ENCODE data around the gene CTBS.

Gene CTBS

GRCh38 chr1:84573481-84573966 is 716 bp downstream of the CTBS start:
- H3K4me2 ChIP-seq (ENCODE audit: low read depth, low read length), result peak overlapping the region; percentile 66
- H3K9me2 ChIP-seq (replicated peaks; ENCODE audit: insufficient read depth, low read length), result no peaks in the 10 kb centered on the region
- H3F3A ChIP-seq (ENCODE audit: insufficient read depth, low read length), result peaks cover 6% of the 10 kb centered on the region
- no peaks in the 10 kb centered on the region for H3K4me1 ChIP-seq (ENCODE audit: low read length)
- H4K20me1 ChIP-seq (ENCODE audit: insufficient read depth, low read length), result no peaks in the 10 kb centered on the region
- DNase-seq, result peak; percentile 6
- H3K27me3 ChIP-seq (replicated peaks; ENCODE audit: insufficient read depth, low read length), result no peaks in the 10 kb centered on the region
- H2AFZ ChIP-seq (ENCODE audit: low read length), result peak overlapping the region; percentile 72; the same call in 1 of the 2 replicates
- TF ChIP-seq, protein P1, sequence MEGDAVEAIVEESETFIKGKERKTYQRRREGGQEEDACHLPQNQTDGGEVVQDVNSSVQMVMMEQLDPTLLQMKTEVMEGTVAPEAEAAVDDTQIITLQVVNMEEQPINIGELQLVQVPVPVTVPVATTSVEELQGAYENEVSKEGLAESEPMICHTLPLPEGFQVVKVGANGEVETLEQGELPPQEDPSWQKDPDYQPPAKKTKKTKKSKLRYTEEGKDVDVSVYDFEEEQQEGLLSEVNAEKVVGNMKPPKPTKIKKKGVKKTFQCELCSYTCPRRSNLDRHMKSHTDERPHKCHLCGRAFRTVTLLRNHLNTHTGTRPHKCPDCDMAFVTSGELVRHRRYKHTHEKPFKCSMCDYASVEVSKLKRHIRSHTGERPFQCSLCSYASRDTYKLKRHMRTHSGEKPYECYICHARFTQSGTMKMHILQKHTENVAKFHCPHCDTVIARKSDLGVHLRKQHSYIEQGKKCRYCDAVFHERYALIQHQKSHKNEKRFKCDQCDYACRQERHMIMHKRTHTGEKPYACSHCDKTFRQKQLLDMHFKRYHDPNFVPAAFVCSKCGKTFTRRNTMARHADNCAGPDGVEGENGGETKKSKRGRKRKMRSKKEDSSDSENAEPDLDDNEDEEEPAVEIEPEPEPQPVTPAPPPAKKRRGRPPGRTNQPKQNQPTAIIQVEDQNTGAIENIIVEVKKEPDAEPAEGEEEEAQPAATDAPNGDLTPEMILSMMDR (IDR thresholded peaks at IDR 0.05; ENCODE audit: low read length), result no peak
- no peak for TF ChIP-seq EZH2 (optimal IDR thresholded peaks at IDR 0.05; ENCODE audit: low read depth, low read length)
- H3K27ac ChIP-seq (ENCODE audit: low read length), result peak overlapping the region; percentile 98
- H3K36me3 ChIP-seq (replicated peaks; ENCODE audit: insufficient read depth, low read length), result no peaks in the 10 kb centered on the region
- H3K9me3 ChIP-seq (replicated peaks; ENCODE audit: insufficient read depth, low read length), result no peaks in the 10 kb centered on the region
- no peaks in the 10 kb centered on the region for H3K79me2 ChIP-seq (ENCODE audit: low read length)
- peak overlapping the region; percentile 74 for H3K4me3 ChIP-seq (ENCODE audit: low read length)
- peak overlapping the region; percentile 91 for H3K9ac ChIP-seq (ENCODE audit: low read length)

GRCh38 chr1:84571150-84571535 is 3.1 kb downstream of the CTBS start:
- Histone ChIP-seq H3K79me2 (ENCODE audit: low read length) (no peaks in the 10 kb centered on the region), H3K36me3 (replicated peaks; ENCODE audit: insufficient read depth, low read length) (no peaks in the 10 kb centered on the region), H3K9ac (ENCODE audit: low read length) (no peak overlapping the region), H3K4me3 (ENCODE audit: low read length) (no peak overlapping the region), H2AFZ (ENCODE audit: low read length) (no peak overlapping the region), H3K4me2 (ENCODE audit: low read depth, low read length) (no peak overlapping the region), H3F3A (ENCODE audit: insufficient read depth, low read length) (peaks cover 6% of the 10 kb centered on the region), H3K27me3 (replicated peaks; ENCODE audit: insufficient read depth, low read length) (no peaks in the 10 kb centered on the region), H3K27ac (ENCODE audit: low read length) (no peak overlapping the region), H4K20me1 (ENCODE audit: insufficient read depth, low read length) (no peaks in the 10 kb centered on the region), H3K4me1 (ENCODE audit: low read length) (no peaks in the 10 kb centered on the region), H3K9me2 (replicated peaks; ENCODE audit: insufficient read depth, low read length) (no peaks in the 10 kb centered on the region), H3K9me3 (replicated peaks; ENCODE audit: insufficient read depth, low read length) (no peaks in the 10 kb centered on the region)
- TF ChIP-seq, protein P1 (IDR thresholded peaks at IDR 0.05; ENCODE audit: low read length), result no peak
- TF ChIP-seq EZH2phosphoT487 (IDR thresholded peaks at IDR 0.05; ENCODE audit: low read length) (no peak), EZH2 (optimal IDR thresholded peaks at IDR 0.05; ENCODE audit: low read depth, low read length) (no peak)
- no peak for DNase-seq

DNA sequence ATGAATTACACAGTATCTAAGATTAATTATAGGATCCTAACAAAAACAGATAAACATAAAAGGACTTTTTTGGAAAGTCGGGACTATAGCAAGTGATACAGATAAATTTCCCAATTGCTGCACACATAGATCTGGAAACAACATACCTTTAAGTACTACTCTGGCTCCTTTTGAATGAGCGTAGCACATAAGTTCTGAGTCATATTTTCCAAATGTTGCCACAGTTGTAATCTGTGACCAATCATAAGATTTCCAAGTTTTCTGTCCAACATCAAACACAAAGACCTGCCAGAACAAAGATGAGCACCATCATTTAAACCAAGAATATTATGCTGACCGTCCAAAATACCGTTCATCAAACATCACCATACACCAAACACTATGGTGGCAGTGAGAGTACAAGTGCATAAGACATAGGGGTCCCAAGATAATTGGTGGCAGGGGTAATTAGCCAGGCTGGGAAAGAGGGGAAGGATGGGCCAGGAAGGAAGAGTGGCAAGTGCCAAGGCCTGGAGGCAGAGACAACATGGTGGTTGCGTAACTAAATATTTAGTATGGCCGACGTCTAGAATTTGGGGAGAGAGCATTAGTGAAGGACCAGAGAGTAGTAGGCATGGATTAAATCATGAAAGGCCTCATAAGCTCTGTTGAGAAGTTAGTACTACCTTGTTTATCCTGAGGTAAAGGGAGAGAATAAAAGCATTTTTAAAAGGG is 3.6 kb downstream of the CTBS start:
- no peaks in the 10 kb centered on the region for H3K36me3 ChIP-seq (replicated peaks; ENCODE audit: insufficient read depth, low read length)
- no peaks in the 10 kb centered on the region for H3K9me2 ChIP-seq (replicated peaks; ENCODE audit: insufficient read depth, low read length)
- H3K9ac ChIP-seq (ENCODE audit: low read length), result no peak overlapping the region
- no peak overlapping the region for H3K4me2 ChIP-seq (ENCODE audit: low read depth, low read length)
- no peak for DNase-seq
- no peaks in the 10 kb centered on the region for H3K79me2 ChIP-seq (ENCODE audit: low read length)
- no peak for TF ChIP-seq EZH2phosphoT487 (IDR thresholded peaks at IDR 0.05; ENCODE audit: low read length)
- no peak for TF ChIP-seq EZH2 (optimal IDR thresholded peaks at IDR 0.05; ENCODE audit: low read depth, low read length)
- TF ChIP-seq, protein P1 (IDR thresholded peaks at IDR 0.05; ENCODE audit: low read length), result no peak
- H3K27me3 ChIP-seq (replicated peaks; ENCODE audit: insufficient read depth, low read length), result no peaks in the 10 kb centered on the region
- H2AFZ ChIP-seq (ENCODE audit: low read length), result no peak overlapping the region
- no peaks in the 10 kb centered on the region for H4K20me1 ChIP-seq (ENCODE audit: insufficient read depth, low read length)
- no peak overlapping the region for H3K27ac ChIP-seq (ENCODE audit: low read length)
- H3K4me1 ChIP-seq (ENCODE audit: low read length), result no peaks in the 10 kb centered on the region
- H3K9me3 ChIP-seq (replicated peaks; ENCODE audit: insufficient read depth, low read length), result no peaks in the 10 kb centered on the region
- peaks cover 6% of the 10 kb centered on the region for H3F3A ChIP-seq (ENCODE audit: insufficient read depth, low read length)
- H3K4me3 ChIP-seq (ENCODE audit: low read length), result no peak overlapping the region

Measured in MM.1S (cell line).